Endothelial cell of umbilical vein (primary cell): Measurements from ENCODE around the gene KHSRP. TPM values are rescaled to one million over a fixed set of nuclear protein-coding genes. Genes with fewer than 3 reads are reported as not detected.

Experiments
- BruUV-seq: library from RNA; stranded (reverse); fragments of 400-500 nt; replicated peaks from 2 replicates; lab custom pipeline; 2021; lab: Mats Ljungman, UMichigan
- CTCF ChIA-PET: fragments of 300-600, 350-600 bp; sonication (Branson Sonifier 250); formaldehyde crosslinking; loops from one replicate; lab custom pipeline; 2021; ENCODE audit warnings: antibody characterized with exemption, inconsistent platforms; lab: Charles Lee
- POLR2A ChIA-PET: fragments of 300-600, 350-600 bp; sonication (Branson Sonifier 250); formaldehyde crosslinking; loops from one replicate; lab custom pipeline; 2021; ENCODE audit warnings: antibody characterized with exemption, inconsistent platforms; lab: Charles Lee
- DNase-seq: peaks from one replicate; pipeline ENCODE4 v3.0.0-alpha.2; 2011; ENCODE audit warnings: low read depth, low spot score
- FAIRE-seq: peaks from 2 replicates; lab custom pipeline; 2011; peaks lifted over from hg19 to GRCh38; lab: Jason Lieb, UNC
- H2AFZ ChIP-seq: 2 replicates; pipeline ENCODE4 v1.6.0; 2012; ENCODE audit warnings: low read depth, low read length, control low read depth, inconsistent platforms
- H3K27ac ChIP-seq: 2 replicates; pipeline ENCODE4 v1.5.1; 2011; ENCODE audit warnings: low read depth, mild to moderate bottlenecking, control low read depth, low read length, moderate library complexity; ENCODE audit not compliant: insufficient read depth
- H3K27me3 ChIP-seq, 2 experiments: 2 replicates each; pipeline versions ENCODE4 v1.6.0 to v1.6.1; 2011; ENCODE audit warnings: low read length in 2 of 2, mixed read lengths in 1 of 2; ENCODE audit not compliant: control insufficient read depth in 2 of 2, insufficient read depth in 2 of 2
- H3K36me3 ChIP-seq, 2 experiments: 2 replicates in 1 of 2; 3 replicates in 1 of 2; pipeline ENCODE4 v1.5.1; 2011; ENCODE audit warnings: low read length in 2 of 2, mild to moderate bottlenecking in 1 of 2, moderate library complexity in 1 of 2; ENCODE audit not compliant: control insufficient read depth in 2 of 2, insufficient read depth in 2 of 2; ENCODE audit errors: extremely low read depth in 1 of 2
- H3K4me1 ChIP-seq: 3 replicates; pipeline ENCODE4 v1.5.1; 2011; ENCODE audit warnings: mild to moderate bottlenecking, low read length; ENCODE audit not compliant: control insufficient read depth, insufficient read depth; ENCODE audit errors: extremely low read depth
- H3K4me2 ChIP-seq: 2 replicates; pipeline ENCODE4 v1.6.1; 2011; ENCODE audit warnings: low read length, control low read depth, mixed read lengths; ENCODE audit not compliant: insufficient read depth
- H3K4me3 ChIP-seq, 3 experiments: fragments of 200-600 bp in 1 of 3; sonication (generic), shearing (Covaris generic) in 1 of 3; replicated peaks in 1 of 3; 2 replicates each; pipeline ENCODE4 v1.5.1; 2011 to 2016; ENCODE audit warnings: control low read depth in 3 of 3, low read length in 3 of 3, mild to moderate bottlenecking in 2 of 3, inconsistent platforms in 1 of 3, low read depth in 1 of 3, moderate library complexity in 1 of 3; ENCODE audit not compliant: insufficient read depth in 1 of 3
- H3K79me2 ChIP-seq: 2 replicates; pipeline ENCODE4 v1.6.0; 2012; ENCODE audit warnings: low read length, inconsistent platforms; ENCODE audit not compliant: control insufficient read depth, insufficient read depth
- H3K9ac ChIP-seq: replicated peaks from 2 replicates; pipeline ENCODE3; 2011; ENCODE audit warnings: low read length, control low read depth; ENCODE audit not compliant: insufficient read depth; ENCODE audit errors: extremely low read depth
- H3K9me1 ChIP-seq: replicated peaks from 3 replicates; pipeline ENCODE4 v1.6.0; 2011; ENCODE audit warnings: mild to moderate bottlenecking, low read length; ENCODE audit not compliant: control insufficient read depth, insufficient read depth; ENCODE audit errors: extremely low read depth
- H3K9me3 ChIP-seq: replicated peaks from 2 replicates; pipeline ENCODE4 v1.5.1; 2012; ENCODE audit warnings: low read length, inconsistent platforms; ENCODE audit not compliant: control insufficient read depth, insufficient read depth
- H4K20me1 ChIP-seq: replicated peaks from 2 replicates; pipeline ENCODE3; 2011; ENCODE audit warnings: mild to moderate bottlenecking, low read length; ENCODE audit not compliant: control insufficient read depth, insufficient read depth; ENCODE audit errors: extremely low read depth
- EZH2 ChIP-seq: IDR thresholded peaks from 2 replicates; pipeline ENCODE4 v1.6.1; 2012; ENCODE audit warnings: borderline replicate concordance, low read depth, mild to moderate bottlenecking, moderate library complexity, low read length, inconsistent platforms; ENCODE audit not compliant: severe bottlenecking
- FOS ChIP-seq: IDR thresholded peaks from 2 replicates; pipeline ENCODE4 v1.6.1; 2011; ENCODE audit warnings: mild to moderate bottlenecking, low read length, moderate library complexity, borderline replicate concordance; ENCODE audit not compliant: insufficient read depth
- GATA2 ChIP-seq: IDR thresholded peaks from 2 replicates; pipeline ENCODE4 v1.7.0; 2011; ENCODE audit warnings: low read depth, mild to moderate bottlenecking, moderate library complexity, mixed read lengths, low read length; ENCODE audit not compliant: insufficient read length, insufficient read depth
- JUN ChIP-seq: IDR thresholded peaks from 2 replicates; pipeline ENCODE4 v1.6.1; 2011; ENCODE audit warnings: borderline replicate concordance, low read depth; ENCODE audit not compliant: insufficient read length, insufficient read depth
- MYC ChIP-seq: IDR thresholded peaks from one replicate; pipeline ENCODE4 v1.6.1; 2011; ENCODE audit warnings: mild to moderate bottlenecking, low read depth, low read length
- POLR2A ChIP-seq: IDR thresholded peaks from 2 replicates; pipeline ENCODE4 v1.6.1; 2012; ENCODE audit warnings: low read depth, mild to moderate bottlenecking, control low read depth, low read length
- POLR2AphosphoS5 ChIP-seq: IDR thresholded peaks from 2 replicates; pipeline ENCODE4 v1.6.1; 2012; ENCODE audit warnings: low read depth, mild to moderate bottlenecking, control low read depth, low read length, moderate library complexity; ENCODE audit not compliant: insufficient read depth
- dilution Hi-C: fragments of 300-500 bp; cut with MboI; formaldehyde crosslinking; loops from one replicate; pipeline ENCODE4 v1.15.0; 2019; ENCODE audit warnings: low sequenced_read_pairs; ENCODE audit not compliant: extremely low pct_ligation_motif_present
- intact Hi-C: fragments of 100-400 bp; cut with micrococcal nuclease; formaldehyde crosslinking; loops from one replicate; pipeline ENCODE4 v1.10.0; 2022
- polyA plus RNA-seq, 4 experiments: library from polyadenylated mRNA; depleted of rRNA in 3 of 4; stranded (reverse) in 3 of 4; unstranded in 1 of 4; fragments of >200 nt; gene quantifications; 2 replicates each; pipeline versions ENCODE4 v1.2.1 to v1.2.3, GENCODE V29; 2011 to 2012; ENCODE audit warnings: missing spikeins in 1 of 4
- total RNA-seq: library from RNA; stranded (reverse); gene quantifications from 2 replicates; pipeline ENCODE4 v1.2.3, GENCODE V29; 2021
- TF ChIP-seq, protein P1 (sequence below): IDR thresholded peaks from 2 replicates; pipeline ENCODE4 v1.6.1; 2011; ENCODE audit not compliant: insufficient read depth, insufficient read length
- TF ChIP-seq, protein P2 (sequence below), 2 donors: IDR thresholded peaks; 1 replicate in 1 of 2; 2 replicates in 1 of 2; pipeline ENCODE4 v1.5.1; 2011; ENCODE audit warnings: low read length in 2 of 2, mild to moderate bottlenecking in 2 of 2, moderate library complexity in 2 of 2, control low read depth in 1 of 2, inconsistent platforms in 1 of 2, low read depth in 1 of 2; ENCODE audit not compliant: insufficient read depth in 1 of 2; ENCODE audit errors: extremely low read depth in 1 of 2

KHSRP gene
- total and polyA plus RNA-seq, 2 donors (not counting 3 experiments of a cell fraction or from before 2014, with no cell fraction given): 98.3 to 372 TPM

DNA sequence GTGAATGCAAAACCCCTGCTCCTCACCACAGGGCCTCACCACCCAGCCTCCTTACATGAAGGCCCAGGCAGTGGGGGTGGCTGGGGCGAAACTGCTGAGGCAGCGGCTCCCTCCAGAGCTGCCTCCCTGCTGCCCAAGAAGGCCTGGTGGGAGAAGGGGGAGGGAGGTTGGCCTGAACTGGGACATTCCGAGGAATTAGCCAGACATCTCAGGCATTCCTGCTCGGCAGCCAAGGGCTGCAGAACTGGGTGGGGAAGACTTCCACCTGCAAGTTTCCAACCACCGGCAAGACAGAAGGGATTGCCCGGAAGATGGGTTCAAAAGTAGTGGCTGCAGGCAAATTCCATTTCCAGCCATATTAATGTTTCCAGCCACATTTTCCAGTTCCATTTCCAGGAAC, 46.6 kb downstream of the KHSRP start:
- Histone ChIP-seq H3K9ac (no peak overlapping the region), H3K9me3 (no peaks in the 10 kb centered on the region), H3K4me3 (no peak overlapping the region), H2AFZ (no peak overlapping the region), H3K27ac (no peak overlapping the region), H3K4me2 (no peak overlapping the region), H3K4me1 (peaks cover 2% of the 10 kb centered on the region), H3K9me1 (no peaks in the 10 kb centered on the region), H3K27me3 (no peaks in the 10 kb centered on the region), H3K79me2 (no peaks in the 10 kb centered on the region), H4K20me1 (no peaks in the 10 kb centered on the region), H3K36me3 (peaks cover 9 to 30% of the 10 kb centered on the region in 2 experiments)
- BruUV-seq: no TSS peak
- POLR2A ChIA-PET: no interaction called here
- DNase-seq: peak; percentile 0
- dilution Hi-C loops: no loop called here
- intact Hi-C loops: no loop called here
- no peak for TF ChIP-seq MYC
- TF ChIP-seq GATA2: no peak
- TF ChIP-seq POLR2AphosphoS5: no peak
- no peak for TF ChIP-seq FOS
- TF ChIP-seq JUN: no peak
- TF ChIP-seq EZH2: no peak
- TF ChIP-seq, protein P1, sequence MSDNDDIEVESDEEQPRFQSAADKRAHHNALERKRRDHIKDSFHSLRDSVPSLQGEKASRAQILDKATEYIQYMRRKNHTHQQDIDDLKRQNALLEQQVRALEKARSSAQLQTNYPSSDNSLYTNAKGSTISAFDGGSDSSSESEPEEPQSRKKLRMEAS: no peak
- TF ChIP-seq, protein P2, sequence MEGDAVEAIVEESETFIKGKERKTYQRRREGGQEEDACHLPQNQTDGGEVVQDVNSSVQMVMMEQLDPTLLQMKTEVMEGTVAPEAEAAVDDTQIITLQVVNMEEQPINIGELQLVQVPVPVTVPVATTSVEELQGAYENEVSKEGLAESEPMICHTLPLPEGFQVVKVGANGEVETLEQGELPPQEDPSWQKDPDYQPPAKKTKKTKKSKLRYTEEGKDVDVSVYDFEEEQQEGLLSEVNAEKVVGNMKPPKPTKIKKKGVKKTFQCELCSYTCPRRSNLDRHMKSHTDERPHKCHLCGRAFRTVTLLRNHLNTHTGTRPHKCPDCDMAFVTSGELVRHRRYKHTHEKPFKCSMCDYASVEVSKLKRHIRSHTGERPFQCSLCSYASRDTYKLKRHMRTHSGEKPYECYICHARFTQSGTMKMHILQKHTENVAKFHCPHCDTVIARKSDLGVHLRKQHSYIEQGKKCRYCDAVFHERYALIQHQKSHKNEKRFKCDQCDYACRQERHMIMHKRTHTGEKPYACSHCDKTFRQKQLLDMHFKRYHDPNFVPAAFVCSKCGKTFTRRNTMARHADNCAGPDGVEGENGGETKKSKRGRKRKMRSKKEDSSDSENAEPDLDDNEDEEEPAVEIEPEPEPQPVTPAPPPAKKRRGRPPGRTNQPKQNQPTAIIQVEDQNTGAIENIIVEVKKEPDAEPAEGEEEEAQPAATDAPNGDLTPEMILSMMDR (IDR thresholded peaks at IDR 0.05; ENCODE audit: extremely low read depth in 1 of 2, insufficient read depth in 1 of 2, low read depth in 1 of 2, low read length in 2 of 2): no peak
- no peak for TF ChIP-seq POLR2A
- CTCF ChIA-PET: interaction anchor here (1.0 kb wide), 1 partner anchor 14 kb away, joined by 3 read pairs; no protein-coding TSS in a partner anchor
- FAIRE-seq: no peak
